HepG2 (cell line): ENCODE results near the gene MYADML2. TPM values are rescaled to one million over a fixed set of nuclear protein-coding genes. Genes with fewer than 3 reads are reported as not detected.

ENCODE experiments used
- CC2D1A ChIP-seq: sonication (generic); formaldehyde crosslinking; IDR thresholded peaks from 2 replicates; pipeline ENCODE4 v1.8.1; 2023; ENCODE audit warnings: mild to moderate bottlenecking, missing genetic modification reagents
- FOSL2 ChIP-seq: sonication (generic); formaldehyde crosslinking; IDR thresholded peaks from 2 replicates; pipeline ENCODE4 v1.4.0; 2020; ENCODE audit warnings: missing genetic modification reagents
- GATAD1 ChIP-seq: IDR thresholded peaks from 2 replicates; pipeline ENCODE4 v1.6.1; 2016; ENCODE audit warnings: missing genetic modification reagents, missing compliant biosample characterization
- KDM3A ChIP-seq: IDR thresholded peaks from 2 replicates; pipeline ENCODE4 v1.6.1; 2018; ENCODE audit warnings: low read depth, missing compliant biosample characterization
- NAIF1 ChIP-seq: sonication (generic); formaldehyde crosslinking; IDR thresholded peaks from 2 replicates; pipeline ENCODE4 v1.5.0; 2020; ENCODE audit warnings: mild to moderate bottlenecking, missing genetic modification reagents, borderline replicate concordance
- NFE2 ChIP-seq: sonication (generic); formaldehyde crosslinking; IDR thresholded peaks from 2 replicates; pipeline ENCODE4 v1.4.0; 2020; ENCODE audit warnings: missing genetic modification reagents
- NFE2L1 ChIP-seq: sonication (generic); formaldehyde crosslinking; IDR thresholded peaks from 2 replicates; pipeline ENCODE4 v1.4.0; 2020; ENCODE audit warnings: missing genetic modification reagents, mild to moderate bottlenecking, borderline replicate concordance
- SAP130 ChIP-seq: IDR thresholded peaks from 2 replicates; pipeline ENCODE4 v1.6.1; 2016; ENCODE audit warnings: low read depth
- SIX4 ChIP-seq: sonication (generic); formaldehyde crosslinking; IDR thresholded peaks from 2 replicates; pipeline ENCODE4 v1.4.0; 2020; ENCODE audit warnings: missing genetic modification reagents
- SMYD3 ChIP-seq: sonication (generic); formaldehyde crosslinking; IDR thresholded peaks from 2 replicates; pipeline ENCODE4 v1.8.1; 2023; ENCODE audit warnings: mild to moderate bottlenecking, missing genetic modification reagents
- ZC3H13 ChIP-seq: sonication (generic); formaldehyde crosslinking; IDR thresholded peaks from 2 replicates; pipeline ENCODE4 v1.8.1; 2023; ENCODE audit warnings: mild to moderate bottlenecking, missing genetic modification reagents, moderate library complexity
- ZMYM4 ChIP-seq: sonication (generic); formaldehyde crosslinking; IDR thresholded peaks from 2 replicates; pipeline ENCODE4 v1.8.1; 2023; ENCODE audit warnings: mild to moderate bottlenecking, missing genetic modification reagents
- ZNF20 ChIP-seq: sonication (generic); formaldehyde crosslinking; IDR thresholded peaks from 2 replicates; pipeline ENCODE4 v1.4.0; 2020; ENCODE audit warnings: mild to moderate bottlenecking, moderate library complexity, missing genetic modification reagents
- ZNF333 ChIP-seq: sonication (generic); formaldehyde crosslinking; IDR thresholded peaks from 2 replicates; pipeline ENCODE4 v1.4.0; 2020; ENCODE audit warnings: mild to moderate bottlenecking, missing genetic modification reagents, borderline replicate concordance
- ZNF44 ChIP-seq: sonication (generic); formaldehyde crosslinking; IDR thresholded peaks from 2 replicates; pipeline ENCODE4 v1.5.1; 2020; ENCODE audit warnings: mild to moderate bottlenecking, missing genetic modification reagents
- ZNF724P ChIP-seq: sonication (generic); formaldehyde crosslinking; IDR thresholded peaks from 2 replicates; pipeline ENCODE4 v1.8.0; 2022; ENCODE audit warnings: missing genetic modification reagents, borderline replicate concordance
- ZSCAN20 ChIP-seq: sonication (generic); formaldehyde crosslinking; IDR thresholded peaks from 2 replicates; pipeline ENCODE4 v1.4.0; 2020; ENCODE audit warnings: missing genetic modification reagents, mild to moderate bottlenecking, borderline replicate concordance
- polyA plus RNA-seq, 8 experiments: library from polyadenylated mRNA; depleted of rRNA in 3 of 8; stranded (reverse) in 7 of 8; unstranded in 1 of 8; fragments of >200 nt; fragmentation: Illumina TruSeq in 4 of 8; extraction: Trizol in 4 of 8; gene quantifications; 2 replicates each; pipeline versions ENCODE4 v1.2.1 to v1.2.3, GENCODE V29; 2011 to 2016; ENCODE audit warnings: low read depth in 4 of 8, missing spikeins in 1 of 8, mixed read lengths in 1 of 8; ENCODE audit not compliant: insufficient read depth in 1 of 8
- total RNA-seq, 5 experiments: library from RNA; depleted of rRNA; stranded (reverse); fragments of >200 nt; fragmentation: Illumina TruSeq; extraction: Trizol; gene quantifications; 2 replicates each; pipeline ENCODE4 v1.2.3, GENCODE V29; 2016; ENCODE audit warnings: low read depth in 1 of 5
- TF ChIP-seq, protein P1 (sequence below): sonication (generic); formaldehyde crosslinking; IDR thresholded peaks from 2 replicates; pipeline ENCODE4 v1.4.0; 2020; ENCODE audit warnings: missing genetic modification reagents
- TF ChIP-seq, protein P2 (sequence below): sonication (generic); formaldehyde crosslinking; IDR thresholded peaks from 2 replicates; pipeline ENCODE4 v1.4.0; 2020; ENCODE audit warnings: missing genetic modification reagents
- TF ChIP-seq, protein P3 (sequence below): IDR thresholded peaks from 2 replicates; pipeline ENCODE4 v1.6.1; 2012; ENCODE audit warnings: inconsistent platforms
- TF ChIP-seq, protein P4 (sequence below): fragments of 450-650 bp; IDR thresholded peaks from 2 replicates; pipeline ENCODE4 v1.6.1; 2016

Gene MYADML2
- total and polyA plus RNA-seq, 2 of the 13 experiments (the other 11 are each of a cell fraction or from before 2014, with no cell fraction given): not detected

DNA sequence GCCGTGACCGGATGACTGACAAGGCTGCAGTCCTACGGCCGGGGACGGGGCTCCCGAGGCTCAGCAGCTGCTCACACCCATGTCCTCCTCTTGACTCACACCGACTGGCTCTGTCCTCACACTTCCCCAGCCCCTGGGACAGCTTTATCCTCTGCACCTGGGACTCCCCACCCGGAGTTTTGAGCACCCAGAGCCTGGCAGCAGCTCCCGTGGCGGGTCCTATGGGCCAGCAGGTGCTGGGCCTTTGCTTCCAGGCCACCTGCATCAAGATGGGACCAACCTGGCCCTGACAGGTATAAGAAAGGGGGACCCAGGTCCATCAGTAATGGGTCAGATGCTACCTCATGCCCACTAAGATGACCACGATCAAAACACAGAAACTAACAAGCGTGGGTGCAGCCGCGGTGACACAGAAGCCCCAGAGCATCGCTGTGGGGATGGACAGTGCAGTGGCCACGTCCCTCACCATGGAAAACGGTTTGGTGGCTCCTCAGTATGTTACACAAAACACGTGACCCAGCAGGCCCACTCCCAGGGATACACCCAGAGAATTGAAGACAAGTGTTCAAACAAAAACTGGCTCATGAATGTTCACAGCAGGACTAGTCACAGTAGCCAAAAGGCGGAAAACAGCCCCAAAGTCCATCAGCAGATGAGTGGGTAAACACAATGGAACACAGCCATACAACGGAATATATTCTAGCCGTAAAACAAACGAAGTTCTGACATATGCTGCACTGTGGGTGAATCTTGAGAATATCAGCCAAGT, 17.2 kb upstream of the MYADML2 start (continued):
- TF ChIP-seq ZMYM4 (CRISPR knock-in tag) (no peak), CC2D1A (CRISPR knock-in tag) (no peak), ZNF20 (CRISPR knock-in tag) (no peak), ZC3H13 (CRISPR knock-in tag) (peak; percentile 62; the same call in 1 of the 2 replicates), GATAD1 (CRISPR knock-in tag) (peak; percentile 44), ZNF333 (no peak), ZSCAN20 (CRISPR knock-in tag) (no peak), SIX4 (CRISPR knock-in tag) (no peak), NFE2 (CRISPR knock-in tag) (no peak), SMYD3 (CRISPR knock-in tag) (no peak), FOSL2 (CRISPR knock-in tag) (peak; percentile 38; the same call in 1 of the 2 replicates), KDM3A (no peak), ZNF44 (CRISPR knock-in tag) (0 out of 2 replicates have a peak, but pooled peaks have one; percentile 8), NAIF1 (CRISPR knock-in tag) (no peak), ZNF724P (no peak), SAP130 (CRISPR knock-in tag) (peak; percentile 55), NFE2L1 (CRISPR knock-in tag) (peak; percentile 63; the same call in 1 of the 2 replicates)
- TF ChIP-seq, protein P1, sequence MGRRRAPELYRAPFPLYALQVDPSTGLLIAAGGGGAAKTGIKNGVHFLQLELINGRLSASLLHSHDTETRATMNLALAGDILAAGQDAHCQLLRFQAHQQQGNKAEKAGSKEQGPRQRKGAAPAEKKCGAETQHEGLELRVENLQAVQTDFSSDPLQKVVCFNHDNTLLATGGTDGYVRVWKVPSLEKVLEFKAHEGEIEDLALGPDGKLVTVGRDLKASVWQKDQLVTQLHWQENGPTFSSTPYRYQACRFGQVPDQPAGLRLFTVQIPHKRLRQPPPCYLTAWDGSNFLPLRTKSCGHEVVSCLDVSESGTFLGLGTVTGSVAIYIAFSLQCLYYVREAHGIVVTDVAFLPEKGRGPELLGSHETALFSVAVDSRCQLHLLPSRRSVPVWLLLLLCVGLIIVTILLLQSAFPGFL (CRISPR knock-in tag): no peak
- TF ChIP-seq, protein P2, sequence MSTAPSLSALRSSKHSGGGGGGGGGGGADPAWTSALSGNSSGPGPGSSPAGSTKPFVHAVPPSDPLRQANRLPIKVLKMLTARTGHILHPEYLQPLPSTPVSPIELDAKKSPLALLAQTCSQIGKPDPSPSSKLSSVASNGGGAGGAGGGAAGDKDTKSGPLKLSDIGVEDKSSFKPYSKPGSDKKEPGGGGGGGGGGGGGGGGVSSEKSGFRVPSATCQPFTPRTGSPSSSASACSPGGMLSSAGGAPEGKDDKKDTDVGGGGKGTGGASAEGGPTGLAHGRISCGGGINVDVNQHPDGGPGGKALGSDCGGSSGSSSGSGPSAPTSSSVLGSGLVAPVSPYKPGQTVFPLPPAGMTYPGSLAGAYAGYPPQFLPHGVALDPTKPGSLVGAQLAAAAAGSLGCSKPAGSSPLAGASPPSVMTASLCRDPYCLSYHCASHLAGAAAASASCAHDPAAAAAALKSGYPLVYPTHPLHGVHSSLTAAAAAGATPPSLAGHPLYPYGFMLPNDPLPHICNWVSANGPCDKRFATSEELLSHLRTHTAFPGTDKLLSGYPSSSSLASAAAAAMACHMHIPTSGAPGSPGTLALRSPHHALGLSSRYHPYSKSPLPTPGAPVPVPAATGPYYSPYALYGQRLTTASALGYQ (CRISPR knock-in tag): no peak
- TF ChIP-seq, protein P3, sequence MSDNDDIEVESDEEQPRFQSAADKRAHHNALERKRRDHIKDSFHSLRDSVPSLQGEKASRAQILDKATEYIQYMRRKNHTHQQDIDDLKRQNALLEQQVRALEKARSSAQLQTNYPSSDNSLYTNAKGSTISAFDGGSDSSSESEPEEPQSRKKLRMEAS: peak; percentile 73
- TF ChIP-seq, protein P4, sequence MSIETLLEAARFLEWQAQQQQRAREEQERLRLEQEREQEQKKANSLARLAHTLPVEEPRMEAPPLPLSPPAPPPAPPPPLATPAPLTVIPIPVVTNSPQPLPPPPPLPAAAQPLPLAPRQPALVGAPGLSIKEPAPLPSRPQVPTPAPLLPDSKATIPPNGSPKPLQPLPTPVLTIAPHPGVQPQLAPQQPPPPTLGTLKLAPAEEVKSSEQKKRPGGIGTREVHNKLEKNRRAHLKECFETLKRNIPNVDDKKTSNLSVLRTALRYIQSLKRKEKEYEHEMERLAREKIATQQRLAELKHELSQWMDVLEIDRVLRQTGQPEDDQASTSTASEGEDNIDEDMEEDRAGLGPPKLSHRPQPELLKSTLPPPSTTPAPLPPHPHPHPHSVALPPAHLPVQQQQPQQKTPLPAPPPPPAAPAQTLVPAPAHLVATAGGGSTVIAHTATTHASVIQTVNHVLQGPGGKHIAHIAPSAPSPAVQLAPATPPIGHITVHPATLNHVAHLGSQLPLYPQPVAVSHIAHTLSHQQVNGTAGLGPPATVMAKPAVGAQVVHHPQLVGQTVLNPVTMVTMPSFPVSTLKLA: no peak
